NCI-H2081 treated with DMSO at 0.1 percent for 48 hours (cell line): ENCODE data around the gene EPHB4.
"Not testable (repeated sequence)": the region's sequence is repeated elsewhere in the genome, so short reads cannot be mapped to it uniquely, and the experiment has no call there.

Experiments
- DNase-seq: peaks from one replicate; lab custom pipeline; 2025; lab: John Stamatoyannopoulos, UW

The EPHB4 gene

DNA sequence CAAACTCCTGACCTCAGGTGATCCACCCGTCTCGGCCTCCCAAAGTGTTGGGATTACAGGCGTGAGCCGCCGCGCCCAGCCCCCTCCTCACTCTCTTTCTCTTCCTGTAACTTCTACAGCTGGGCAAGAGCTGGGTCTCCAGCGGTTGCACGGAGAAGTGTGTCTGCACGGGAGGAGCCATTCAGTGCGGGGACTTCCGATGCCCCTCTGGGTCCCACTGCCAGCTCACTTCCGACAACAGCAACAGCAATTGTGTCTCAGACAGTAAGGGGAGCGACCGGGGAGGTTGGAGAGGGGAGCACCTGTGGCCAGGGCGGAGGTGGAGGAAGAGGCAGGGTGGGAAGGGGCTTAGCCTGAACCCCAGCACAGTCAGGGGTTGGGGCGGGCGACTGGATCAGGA lies 41.4 kb downstream of the EPHB4 start:
- no peak for DNase-seq

DNA sequence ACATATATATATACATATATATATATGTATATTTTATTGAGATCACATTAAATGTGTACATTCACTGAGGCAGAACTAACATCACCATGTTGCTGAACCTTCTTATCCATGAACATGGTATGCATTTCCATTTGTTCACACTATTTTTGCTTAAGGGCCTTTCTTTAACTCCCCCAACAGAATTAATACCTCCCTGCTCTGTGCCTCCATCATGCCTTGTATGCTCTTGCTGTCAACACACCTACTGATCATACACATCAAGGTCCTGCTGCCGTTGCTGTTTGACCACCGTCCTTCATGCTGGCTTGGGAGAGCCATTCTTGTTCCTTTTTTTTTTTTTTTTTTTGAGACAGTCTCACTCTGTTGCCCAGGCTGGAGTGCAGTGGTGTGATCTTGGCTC lies 43.5 kb downstream of the EPHB4 start:
- DNase-seq = no peak

- no peak for DNase-seq
These were observed 46.1 kb downstream of the EPHB4 start for GRCh38 chr7:100781255-100781654.

- DNase-seq = no peak
These were observed 48.0 kb downstream of the EPHB4 start for GRCh38 chr7:100779359-100779758.

DNA sequence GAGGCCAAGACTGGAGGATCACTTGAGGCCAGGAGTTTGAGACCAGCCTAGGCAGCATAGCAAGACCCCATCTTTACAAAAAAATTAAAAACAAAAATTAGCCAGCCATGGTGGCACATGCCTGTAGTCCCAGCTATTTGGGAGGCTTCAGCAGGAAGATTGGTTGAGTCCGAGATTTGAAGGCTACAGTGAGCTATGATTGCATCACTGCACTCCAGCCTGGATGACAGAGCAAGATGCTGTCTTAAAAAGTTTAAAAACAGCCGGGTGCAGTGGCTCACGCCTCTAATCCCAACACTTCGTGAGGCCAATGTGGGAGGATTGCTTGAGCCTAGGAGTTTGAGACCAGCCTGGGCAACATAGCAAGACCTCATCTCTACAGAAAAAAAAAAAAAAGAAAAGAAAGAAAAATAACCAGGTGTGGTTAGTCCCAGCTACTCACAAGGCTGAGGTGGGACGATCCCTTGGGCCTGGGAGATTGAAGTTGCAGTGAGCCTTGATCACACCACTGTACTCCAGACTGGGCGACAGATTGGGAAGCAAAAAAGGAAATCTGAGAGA lies 49.2 kb downstream of the EPHB4 start:
- DNase-seq = no peak

GRCh38 chr7:100773491-100773890 lies 53.8 kb downstream of the EPHB4 start:
- DNase-seq = no peak

DNA sequence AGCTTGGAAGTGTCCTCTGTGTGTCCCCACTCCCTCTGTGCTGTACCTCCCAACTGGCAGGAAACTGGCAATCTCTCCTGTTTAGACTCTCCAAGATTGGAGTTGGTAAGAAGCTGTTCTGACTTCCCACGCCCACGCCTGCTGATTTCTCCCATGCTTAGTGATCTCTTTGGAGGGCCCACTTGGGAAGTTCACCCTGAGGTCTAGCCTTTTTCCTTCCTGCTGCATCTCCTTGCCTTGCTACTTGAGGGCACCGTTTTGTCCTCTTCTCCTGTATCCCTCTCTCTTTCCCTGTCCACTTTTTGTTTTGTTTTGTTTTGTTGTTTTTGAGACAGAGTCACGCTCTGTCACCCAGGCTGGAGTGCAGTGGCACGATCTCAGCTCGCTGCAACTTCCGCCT lies 58.5 kb downstream of the EPHB4 start:
- DNase-seq = no peak

GRCh38 chr7:100765250-100765649 lies 62.1 kb downstream of the EPHB4 start:
- DNase-seq = no peak

DNA sequence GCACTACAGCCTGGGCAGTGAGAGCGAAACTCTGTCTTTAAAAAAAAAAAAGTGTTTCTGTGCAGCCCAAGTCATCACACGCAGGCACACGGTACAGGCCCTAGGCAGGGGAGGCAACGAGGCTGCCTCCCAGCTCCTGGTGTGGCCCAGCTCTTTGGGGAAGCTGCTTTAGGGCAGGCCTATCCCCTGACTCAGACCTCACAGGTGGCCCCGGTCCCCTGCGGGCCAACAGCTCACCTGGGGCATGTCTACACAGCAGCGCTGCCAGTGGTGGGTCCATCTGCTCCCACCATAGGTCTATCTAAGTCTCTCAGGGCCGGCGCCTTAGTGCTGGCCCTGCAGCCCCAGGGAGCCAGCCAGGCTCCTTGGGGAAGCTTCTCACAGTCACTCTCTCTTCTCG lies 62.5 kb downstream of the EPHB4 start:
- DNase-seq = no peak

- no peak for DNase-seq
These were observed 63.7 kb downstream of the EPHB4 start for GRCh38 chr7:100763556-100764140.

GRCh38 chr7:100762841-100763240 lies 64.5 kb downstream of the EPHB4 start:
- not testable (repeated sequence) for DNase-seq

GRCh38 chr7:100759357-100760171 lies 67.8 kb downstream of the EPHB4 start:
- no peak for DNase-seq

DNA sequence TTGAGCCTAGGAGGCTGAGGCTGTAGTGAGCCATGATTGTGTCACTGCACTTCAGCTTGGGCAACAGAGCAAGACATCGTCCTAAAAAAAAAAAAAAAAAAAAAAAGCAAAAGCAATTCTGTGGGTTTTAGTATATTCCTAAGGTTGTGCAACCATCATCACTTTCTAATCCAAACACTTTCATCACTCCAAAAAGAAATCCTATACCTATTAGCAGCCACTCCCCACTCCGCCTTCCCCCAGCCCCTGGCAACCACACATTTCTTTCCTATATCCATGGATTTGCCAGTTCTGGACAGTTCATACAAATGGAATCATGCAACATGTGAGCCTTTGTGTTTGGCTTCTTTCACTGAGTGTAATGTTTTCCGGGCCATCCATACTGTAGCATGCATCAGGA lies 73.6 kb downstream of the EPHB4 start:
- no peak for DNase-seq

- no peak for DNase-seq
These were observed 74.3 kb downstream of the EPHB4 start for GRCh38 chr7:100752994-100753393.
